LNCaP clone FGC (cell line): ENCODE data around the gene FAM234A.
A peak's percentile ranks its signal among the peaks of the same experiment; 100 is the strongest.
"Not testable (repeated sequence)": the region's sequence is repeated elsewhere in the genome, so short reads cannot be mapped to it uniquely, and the experiment has no call there.

ENCODE experiments used
- DNase-seq: peaks from one replicate; pipeline ENCODE4 v3.0.0-alpha.2; 2011; ENCODE audit warnings: low read depth
- H3K4me3 ChIP-seq: 2 replicates; pipeline ENCODE4 v1.5.1; 2011; ENCODE audit warnings: mild to moderate bottlenecking, low read depth, low read length, control low read depth
- TF ChIP-seq, protein P1 (sequence below): IDR thresholded peaks from 2 replicates; pipeline ENCODE4 v1.5.1; 2012; ENCODE audit warnings: mild to moderate bottlenecking; ENCODE audit not compliant: control insufficient read depth, insufficient read depth; ENCODE audit errors: extremely low read depth

FAM234A gene

DNA sequence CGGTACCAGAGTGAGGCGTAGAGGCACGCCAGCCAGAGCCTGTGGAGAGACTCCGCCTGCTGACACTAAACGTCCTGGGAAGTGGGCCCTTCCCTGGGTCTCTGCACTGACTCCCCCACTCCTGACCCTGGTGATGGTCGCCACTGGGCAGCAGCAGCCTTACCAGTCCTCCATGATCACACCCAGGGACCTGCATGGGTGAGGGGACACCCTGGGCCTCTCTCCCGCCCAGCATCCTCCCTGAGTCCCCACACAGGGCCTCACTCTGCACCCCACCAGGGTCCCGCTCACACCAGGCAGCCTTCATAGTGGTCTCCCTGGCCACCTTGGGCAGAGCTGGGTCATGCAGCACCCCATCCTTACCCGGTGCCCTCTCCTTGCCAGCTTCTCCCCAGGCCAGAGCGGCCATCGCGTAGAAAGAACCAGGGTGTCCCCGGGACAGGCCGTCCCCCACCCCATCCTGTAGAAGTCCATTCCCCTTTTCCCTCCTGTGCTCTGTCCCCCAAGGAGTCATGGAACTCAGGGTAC is 30.4 kb downstream of the FAM234A start:
- TF ChIP-seq, protein P1, sequence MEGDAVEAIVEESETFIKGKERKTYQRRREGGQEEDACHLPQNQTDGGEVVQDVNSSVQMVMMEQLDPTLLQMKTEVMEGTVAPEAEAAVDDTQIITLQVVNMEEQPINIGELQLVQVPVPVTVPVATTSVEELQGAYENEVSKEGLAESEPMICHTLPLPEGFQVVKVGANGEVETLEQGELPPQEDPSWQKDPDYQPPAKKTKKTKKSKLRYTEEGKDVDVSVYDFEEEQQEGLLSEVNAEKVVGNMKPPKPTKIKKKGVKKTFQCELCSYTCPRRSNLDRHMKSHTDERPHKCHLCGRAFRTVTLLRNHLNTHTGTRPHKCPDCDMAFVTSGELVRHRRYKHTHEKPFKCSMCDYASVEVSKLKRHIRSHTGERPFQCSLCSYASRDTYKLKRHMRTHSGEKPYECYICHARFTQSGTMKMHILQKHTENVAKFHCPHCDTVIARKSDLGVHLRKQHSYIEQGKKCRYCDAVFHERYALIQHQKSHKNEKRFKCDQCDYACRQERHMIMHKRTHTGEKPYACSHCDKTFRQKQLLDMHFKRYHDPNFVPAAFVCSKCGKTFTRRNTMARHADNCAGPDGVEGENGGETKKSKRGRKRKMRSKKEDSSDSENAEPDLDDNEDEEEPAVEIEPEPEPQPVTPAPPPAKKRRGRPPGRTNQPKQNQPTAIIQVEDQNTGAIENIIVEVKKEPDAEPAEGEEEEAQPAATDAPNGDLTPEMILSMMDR = no peak
- no peak for DNase-seq
- H3K4me3 ChIP-seq = no peak overlapping the region

DNA sequence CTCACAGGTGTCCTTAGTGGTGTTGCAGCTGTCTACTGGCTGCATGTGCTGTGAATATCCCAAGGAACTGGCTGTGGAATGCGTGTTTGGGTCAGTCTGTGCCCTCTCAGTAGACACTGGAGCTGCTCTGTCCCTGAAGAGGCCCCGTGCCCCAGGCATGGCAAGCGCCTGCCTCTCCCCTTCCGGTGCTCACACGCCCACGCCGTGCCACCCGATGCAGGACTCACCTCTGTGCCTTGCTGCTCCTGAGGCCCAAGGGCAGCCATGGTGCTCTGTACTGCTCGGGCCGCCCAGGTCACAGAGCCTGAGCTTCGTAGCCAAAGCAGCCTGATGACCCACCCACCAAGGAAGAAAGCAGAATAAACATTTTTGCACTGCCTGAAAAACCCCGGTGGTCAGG is 31.1 kb downstream of the FAM234A start:
- TF ChIP-seq, protein P1 = no peak
- no peak for DNase-seq
- no peak overlapping the region for H3K4me3 ChIP-seq

DNA sequence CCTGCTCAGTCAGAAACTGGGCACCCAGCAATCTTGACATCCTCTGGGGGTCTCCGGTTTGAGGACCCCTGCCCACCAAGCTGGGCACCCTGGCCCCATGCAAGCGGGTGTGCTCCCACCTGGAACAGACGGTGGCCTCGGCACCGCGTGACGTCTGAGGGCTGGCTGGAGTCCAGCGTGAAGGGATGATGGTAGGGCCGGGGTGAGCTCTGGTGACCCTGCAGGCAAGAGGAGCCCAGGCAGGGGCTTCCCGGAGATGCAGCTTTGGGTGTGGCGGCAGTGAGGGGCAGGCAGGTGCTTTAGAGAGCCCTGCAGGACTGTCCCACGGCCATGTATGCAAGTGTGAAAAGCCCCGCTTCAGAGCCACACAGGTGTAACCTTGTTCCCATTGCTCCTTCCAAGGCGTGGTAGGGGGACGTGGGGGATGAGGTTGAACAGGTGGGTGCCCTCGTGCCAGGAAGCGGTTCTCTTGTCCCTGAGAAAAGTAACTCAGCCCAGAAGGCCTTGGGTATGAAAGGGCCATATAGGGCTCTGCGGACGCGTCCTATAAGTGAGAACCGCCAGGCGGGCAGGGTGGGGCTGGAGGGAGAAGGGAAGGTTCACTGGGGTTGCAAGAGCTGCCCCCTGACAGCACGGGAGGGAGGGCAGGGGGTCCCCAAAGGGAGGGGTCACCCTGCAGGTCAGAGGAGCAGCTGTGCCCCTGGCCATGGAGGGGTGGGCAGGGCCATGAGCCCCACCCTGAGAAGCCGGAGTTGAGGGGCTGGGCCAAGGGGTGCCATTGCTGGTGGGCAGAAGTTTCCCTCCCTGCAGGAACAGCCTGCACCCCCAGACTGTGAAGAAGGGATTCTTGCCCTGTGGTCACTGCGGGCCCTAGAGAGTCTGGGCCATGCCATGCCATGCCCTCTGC is 31.9 kb downstream of the FAM234A start:
- DNase-seq = no peak
- TF ChIP-seq, protein P1 = no peak
- H3K4me3 ChIP-seq = no peak overlapping the region

DNA sequence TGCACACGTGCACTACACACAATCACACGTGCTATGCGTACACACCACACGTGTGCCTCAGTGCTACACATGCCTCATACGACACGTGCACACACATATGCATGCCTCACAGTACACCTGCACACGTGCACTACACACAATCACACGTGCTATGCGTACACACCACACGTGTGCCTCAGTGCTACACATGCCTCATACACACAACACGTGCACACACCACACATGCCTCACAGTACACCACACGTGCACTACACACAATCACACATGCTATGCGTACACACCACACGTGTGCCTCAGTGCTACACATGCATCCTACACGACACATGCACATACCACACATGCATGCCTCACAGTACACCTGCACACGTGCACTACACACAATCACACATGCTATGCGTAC is 32.9 kb downstream of the FAM234A start:
- H3K4me3 ChIP-seq, DNase-seq: not testable (repeated sequence)

DNA sequence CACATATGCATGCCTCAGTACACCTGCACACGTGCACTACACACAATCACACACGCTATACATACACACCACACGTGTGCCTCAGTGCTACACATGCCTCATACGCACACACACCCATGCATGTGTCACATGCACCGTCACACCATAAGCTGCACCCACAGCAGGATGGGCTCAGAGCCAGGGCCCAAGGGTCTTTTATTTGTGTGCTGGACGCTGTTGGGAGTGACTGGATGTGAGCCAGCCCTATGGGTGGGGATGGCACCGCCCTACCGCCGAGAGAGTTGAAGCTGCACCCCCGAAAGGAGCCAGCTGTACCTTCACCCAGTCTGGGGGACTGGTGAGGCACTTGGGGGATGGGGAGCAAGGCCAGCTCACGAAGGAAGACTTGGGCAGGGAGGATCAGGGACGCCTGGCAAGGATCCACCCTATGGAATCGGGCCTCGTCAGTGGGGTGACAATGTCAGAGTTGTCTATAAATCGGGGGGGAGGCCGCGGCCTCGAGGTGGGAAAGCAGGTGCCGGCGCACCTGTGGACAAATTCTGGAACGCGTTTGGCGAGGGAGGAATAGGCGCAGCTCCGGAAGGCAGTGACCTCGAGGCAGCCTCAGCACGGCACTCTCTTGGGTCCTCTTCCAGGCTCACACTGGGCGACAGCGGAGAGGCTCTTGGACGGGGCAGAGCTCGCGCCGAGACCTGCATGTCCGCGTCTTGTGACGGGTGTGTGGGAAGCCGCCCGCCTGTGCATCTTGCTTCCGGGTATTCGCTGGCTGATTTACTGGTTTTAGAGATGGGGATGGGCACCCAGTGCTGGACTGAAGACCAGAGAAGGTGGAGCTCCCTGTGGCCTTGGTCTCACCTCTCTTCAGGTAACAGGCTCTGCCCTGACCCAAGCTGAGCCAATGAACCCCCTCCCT is 33.8 kb downstream of the FAM234A start:
- TF ChIP-seq, protein P1 = no peak
- peak; percentile 45 for DNase-seq
- H3K4me3 ChIP-seq = no peak overlapping the region

DNA sequence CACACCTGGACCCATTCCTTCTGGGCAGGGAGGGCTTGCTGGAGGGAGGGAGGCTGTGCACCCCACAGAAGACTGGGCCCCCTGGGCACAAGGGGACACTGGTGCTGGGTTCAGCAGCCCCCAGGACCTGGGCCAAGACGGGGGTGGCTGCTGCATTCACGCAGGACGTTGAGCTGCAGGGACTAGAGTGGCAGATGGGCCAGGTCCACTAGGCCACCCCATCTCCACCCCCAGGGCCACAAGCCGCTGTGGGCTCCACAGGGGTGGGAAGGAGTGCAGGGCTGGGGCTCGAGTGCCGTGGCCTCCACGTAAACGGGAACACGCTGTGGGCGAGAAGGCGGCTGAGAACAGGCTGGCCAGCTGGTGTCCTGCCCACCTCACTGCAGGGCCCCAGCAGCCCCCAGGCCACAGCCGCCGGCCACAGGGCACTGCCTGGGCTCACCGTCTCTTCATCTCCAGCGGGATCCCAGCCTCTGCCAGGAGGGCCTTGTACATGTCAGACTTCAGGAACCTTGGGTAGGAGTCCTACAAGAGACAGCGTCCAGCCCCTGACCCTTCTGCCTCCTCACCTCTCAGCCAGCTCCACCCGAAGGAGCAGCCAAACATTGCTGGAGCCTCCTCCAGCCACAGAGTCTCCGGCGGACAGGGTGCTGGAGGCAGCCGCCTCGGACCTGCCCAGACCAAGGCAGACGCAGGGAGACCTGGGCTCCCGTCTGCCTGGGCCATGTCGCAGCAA is 34.6 kb downstream of the FAM234A start:
- no peak overlapping the region for H3K4me3 ChIP-seq
- TF ChIP-seq, protein P1 = no peak
- DNase-seq = no peak
